ENCODE results near the gene ABLIM3. TPM values are rescaled to one million over a fixed set of nuclear protein-coding genes. Genes with fewer than 3 reads are reported as not detected.

The ABLIM3 gene
- total and polyA plus RNA-seq, 2 experiments from 2014 or later: 0.19 to 2.2 TPM

DNA sequence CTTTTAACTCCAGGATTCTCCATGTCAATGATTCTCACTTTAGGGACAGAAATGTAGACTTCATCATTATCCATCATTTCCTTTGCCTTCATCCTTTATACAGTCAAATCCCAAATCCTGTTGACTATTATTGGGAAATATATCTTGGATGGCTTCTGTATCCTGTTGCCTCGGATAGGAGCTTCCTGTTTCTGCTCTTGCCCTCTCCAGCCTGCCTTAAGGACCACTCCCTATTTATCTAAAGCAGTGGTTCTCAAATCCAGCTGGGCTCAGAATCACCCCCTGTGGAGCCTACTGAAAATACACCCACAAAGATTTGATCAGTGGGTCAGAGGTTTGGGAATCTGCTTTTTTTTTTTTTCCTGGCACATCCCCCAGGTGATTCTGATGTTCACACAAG, 138.8 kb downstream of the ABLIM3 start:
- H3K4me1 Mint-ChIP-seq: no peaks in the 10 kb centered on the region; the same call in 2 of the 3 replicates
- no peaks in the 10 kb centered on the region for H3K36me3 Mint-ChIP-seq (ENCODE audit: low read depth)

More for the DNA sequence above, 138.8 kb downstream of the ABLIM3 start:
- no peak overlapping the region for H3K4me3 Mint-ChIP-seq
- H3K4me2 ChIP-seq: no peak overlapping the region
- no peak for ATAC-seq
- H3K27ac ChIP-seq (ENCODE audit: low read depth): no peak overlapping the region
- H3K27me3 ChIP-seq (ENCODE audit: insufficient read depth): no peaks in the 10 kb centered on the region
- TF ChIP-seq JUNB (IDR thresholded peaks at IDR 0.05; ENCODE audit: unreplicated experiment) (no peak), ZNF114 (CRISPR knock-in tag; IDR thresholded peaks at IDR 0.05) (no peak), POLR2AphosphoS5 (IDR thresholded peaks at IDR 0.05; ENCODE audit: low read depth) (no peak), ZNF331 (CRISPR knock-in tag; IDR thresholded peaks at IDR 0.05; ENCODE audit: low read depth) (no peak), CREB1 (CRISPR knock-in tag; IDR thresholded peaks at IDR 0.05; ENCODE audit: low read depth) (no peak), STAT1 (IDR thresholded peaks at IDR 0.05; ENCODE audit: unreplicated experiment) (no peak), EZH2phosphoT487 (IDR thresholded peaks at IDR 0.05; ENCODE audit: unreplicated experiment) (no peak), EZH2 (IDR thresholded peaks at IDR 0.05; ENCODE audit: low read depth, unreplicated experiment) (no peak), NANOG (IDR thresholded peaks at IDR 0.05; ENCODE audit: borderline replicate concordance) (no peak)
- TF ChIP-seq, protein P1, sequence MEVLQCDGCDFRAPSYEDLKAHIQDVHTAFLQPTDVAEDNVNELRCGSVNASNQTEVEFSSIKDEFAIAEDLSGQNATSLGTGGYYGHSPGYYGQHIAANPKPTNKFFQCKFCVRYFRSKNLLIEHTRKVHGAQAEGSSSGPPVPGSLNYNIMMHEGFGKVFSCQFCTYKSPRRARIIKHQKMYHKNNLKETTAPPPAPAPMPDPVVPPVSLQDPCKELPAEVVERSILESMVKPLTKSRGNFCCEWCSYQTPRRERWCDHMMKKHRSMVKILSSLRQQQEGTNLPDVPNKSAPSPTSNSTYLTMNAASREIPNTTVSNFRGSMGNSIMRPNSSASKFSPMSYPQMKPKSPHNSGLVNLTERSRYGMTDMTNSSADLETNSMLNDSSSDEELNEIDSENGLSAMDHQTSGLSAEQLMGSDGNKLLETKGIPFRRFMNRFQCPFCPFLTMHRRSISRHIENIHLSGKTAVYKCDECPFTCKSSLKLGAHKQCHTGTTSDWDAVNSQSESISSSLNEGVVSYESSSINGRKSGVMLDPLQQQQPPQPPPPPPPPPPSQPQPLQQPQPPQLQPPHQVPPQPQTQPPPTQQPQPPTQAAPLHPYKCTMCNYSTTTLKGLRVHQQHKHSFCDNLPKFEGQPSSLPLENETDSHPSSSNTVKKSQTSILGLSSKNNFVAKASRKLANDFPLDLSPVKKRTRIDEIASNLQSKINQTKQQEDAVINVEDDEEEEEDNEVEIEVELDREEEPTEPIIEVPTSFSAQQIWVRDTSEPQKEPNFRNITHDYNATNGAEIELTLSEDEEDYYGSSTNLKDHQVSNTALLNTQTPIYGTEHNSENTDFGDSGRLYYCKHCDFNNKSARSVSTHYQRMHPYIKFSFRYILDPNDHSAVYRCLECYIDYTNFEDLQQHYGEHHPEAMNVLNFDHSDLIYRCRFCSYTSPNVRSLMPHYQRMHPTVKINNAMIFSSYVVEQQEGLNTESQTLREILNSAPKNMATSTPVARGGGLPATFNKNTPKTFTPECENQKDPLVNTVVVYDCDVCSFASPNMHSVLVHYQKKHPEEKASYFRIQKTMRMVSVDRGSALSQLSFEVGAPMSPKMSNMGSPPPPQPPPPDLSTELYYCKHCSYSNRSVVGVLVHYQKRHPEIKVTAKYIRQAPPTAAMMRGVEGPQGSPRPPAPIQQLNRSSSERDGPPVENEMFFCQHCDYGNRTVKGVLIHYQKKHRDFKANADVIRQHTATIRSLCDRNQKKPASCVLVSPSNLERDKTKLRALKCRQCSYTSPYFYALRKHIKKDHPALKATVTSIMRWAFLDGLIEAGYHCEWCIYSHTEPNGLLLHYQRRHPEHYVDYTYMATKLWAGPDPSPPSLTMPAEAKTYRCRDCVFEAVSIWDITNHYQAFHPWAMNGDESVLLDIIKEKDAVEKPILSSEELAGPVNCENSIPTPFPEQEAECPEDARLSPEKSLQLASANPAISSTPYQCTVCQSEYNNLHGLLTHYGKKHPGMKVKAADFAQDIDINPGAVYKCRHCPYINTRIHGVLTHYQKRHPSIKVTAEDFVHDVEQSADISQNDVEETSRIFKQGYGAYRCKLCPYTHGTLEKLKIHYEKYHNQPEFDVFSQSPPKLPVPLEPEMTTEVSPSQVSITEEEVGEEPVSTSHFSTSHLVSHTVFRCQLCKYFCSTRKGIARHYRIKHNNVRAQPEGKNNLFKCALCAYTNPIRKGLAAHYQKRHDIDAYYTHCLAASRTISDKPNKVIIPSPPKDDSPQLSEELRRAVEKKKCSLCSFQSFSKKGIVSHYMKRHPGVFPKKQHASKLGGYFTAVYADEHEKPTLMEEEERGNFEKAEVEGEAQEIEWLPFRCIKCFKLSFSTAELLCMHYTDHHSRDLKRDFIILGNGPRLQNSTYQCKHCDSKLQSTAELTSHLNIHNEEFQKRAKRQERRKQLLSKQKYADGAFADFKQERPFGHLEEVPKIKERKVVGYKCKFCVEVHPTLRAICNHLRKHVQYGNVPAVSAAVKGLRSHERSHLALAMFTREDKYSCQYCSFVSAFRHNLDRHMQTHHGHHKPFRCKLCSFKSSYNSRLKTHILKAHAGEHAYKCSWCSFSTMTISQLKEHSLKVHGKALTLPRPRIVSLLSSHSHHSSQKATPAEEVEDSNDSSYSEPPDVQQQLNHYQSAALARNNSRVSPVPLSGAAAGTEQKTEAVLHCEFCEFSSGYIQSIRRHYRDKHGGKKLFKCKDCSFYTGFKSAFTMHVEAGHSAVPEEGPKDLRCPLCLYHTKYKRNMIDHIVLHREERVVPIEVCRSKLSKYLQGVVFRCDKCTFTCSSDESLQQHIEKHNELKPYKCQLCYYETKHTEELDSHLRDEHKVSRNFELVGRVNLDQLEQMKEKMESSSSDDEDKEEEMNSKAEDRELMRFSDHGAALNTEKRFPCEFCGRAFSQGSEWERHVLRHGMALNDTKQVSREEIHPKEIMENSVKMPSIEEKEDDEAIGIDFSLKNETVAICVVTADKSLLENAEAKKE (CRISPR knock-in tag; IDR thresholded peaks at IDR 0.05): no peak
- TF ChIP-seq, protein P2, sequence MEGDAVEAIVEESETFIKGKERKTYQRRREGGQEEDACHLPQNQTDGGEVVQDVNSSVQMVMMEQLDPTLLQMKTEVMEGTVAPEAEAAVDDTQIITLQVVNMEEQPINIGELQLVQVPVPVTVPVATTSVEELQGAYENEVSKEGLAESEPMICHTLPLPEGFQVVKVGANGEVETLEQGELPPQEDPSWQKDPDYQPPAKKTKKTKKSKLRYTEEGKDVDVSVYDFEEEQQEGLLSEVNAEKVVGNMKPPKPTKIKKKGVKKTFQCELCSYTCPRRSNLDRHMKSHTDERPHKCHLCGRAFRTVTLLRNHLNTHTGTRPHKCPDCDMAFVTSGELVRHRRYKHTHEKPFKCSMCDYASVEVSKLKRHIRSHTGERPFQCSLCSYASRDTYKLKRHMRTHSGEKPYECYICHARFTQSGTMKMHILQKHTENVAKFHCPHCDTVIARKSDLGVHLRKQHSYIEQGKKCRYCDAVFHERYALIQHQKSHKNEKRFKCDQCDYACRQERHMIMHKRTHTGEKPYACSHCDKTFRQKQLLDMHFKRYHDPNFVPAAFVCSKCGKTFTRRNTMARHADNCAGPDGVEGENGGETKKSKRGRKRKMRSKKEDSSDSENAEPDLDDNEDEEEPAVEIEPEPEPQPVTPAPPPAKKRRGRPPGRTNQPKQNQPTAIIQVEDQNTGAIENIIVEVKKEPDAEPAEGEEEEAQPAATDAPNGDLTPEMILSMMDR (conservative IDR thresholded peaks at IDR 0.05; ENCODE audit: low read depth in 2 of 2): no peak
- TF ChIP-seq, protein P3, sequence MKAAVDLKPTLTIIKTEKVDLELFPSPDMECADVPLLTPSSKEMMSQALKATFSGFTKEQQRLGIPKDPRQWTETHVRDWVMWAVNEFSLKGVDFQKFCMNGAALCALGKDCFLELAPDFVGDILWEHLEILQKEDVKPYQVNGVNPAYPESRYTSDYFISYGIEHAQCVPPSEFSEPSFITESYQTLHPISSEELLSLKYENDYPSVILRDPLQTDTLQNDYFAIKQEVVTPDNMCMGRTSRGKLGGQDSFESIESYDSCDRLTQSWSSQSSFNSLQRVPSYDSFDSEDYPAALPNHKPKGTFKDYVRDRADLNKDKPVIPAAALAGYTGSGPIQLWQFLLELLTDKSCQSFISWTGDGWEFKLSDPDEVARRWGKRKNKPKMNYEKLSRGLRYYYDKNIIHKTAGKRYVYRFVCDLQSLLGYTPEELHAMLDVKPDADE (IDR thresholded peaks at IDR 0.05): no peak
- TF ChIP-seq, protein P4, sequence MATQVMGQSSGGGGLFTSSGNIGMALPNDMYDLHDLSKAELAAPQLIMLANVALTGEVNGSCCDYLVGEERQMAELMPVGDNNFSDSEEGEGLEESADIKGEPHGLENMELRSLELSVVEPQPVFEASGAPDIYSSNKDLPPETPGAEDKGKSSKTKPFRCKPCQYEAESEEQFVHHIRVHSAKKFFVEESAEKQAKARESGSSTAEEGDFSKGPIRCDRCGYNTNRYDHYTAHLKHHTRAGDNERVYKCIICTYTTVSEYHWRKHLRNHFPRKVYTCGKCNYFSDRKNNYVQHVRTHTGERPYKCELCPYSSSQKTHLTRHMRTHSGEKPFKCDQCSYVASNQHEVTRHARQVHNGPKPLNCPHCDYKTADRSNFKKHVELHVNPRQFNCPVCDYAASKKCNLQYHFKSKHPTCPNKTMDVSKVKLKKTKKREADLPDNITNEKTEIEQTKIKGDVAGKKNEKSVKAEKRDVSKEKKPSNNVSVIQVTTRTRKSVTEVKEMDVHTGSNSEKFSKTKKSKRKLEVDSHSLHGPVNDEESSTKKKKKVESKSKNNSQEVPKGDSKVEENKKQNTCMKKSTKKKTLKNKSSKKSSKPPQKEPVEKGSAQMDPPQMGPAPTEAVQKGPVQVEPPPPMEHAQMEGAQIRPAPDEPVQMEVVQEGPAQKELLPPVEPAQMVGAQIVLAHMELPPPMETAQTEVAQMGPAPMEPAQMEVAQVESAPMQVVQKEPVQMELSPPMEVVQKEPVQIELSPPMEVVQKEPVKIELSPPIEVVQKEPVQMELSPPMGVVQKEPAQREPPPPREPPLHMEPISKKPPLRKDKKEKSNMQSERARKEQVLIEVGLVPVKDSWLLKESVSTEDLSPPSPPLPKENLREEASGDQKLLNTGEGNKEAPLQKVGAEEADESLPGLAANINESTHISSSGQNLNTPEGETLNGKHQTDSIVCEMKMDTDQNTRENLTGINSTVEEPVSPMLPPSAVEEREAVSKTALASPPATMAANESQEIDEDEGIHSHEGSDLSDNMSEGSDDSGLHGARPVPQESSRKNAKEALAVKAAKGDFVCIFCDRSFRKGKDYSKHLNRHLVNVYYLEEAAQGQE (IDR thresholded peaks at IDR 0.05; ENCODE audit: unreplicated experiment): no peak
- H3K9me3 Mint-ChIP-seq: no peaks in the 10 kb centered on the region
- no peaks in the 10 kb centered on the region for H3K4me1 ChIP-seq (ENCODE audit: insufficient read depth)
- no peaks in the 10 kb centered on the region for H3K36me3 ChIP-seq (ENCODE audit: insufficient read depth)
- 0 out of 2 replicates have a peak, but pooled peaks cover 6% of the 10 kb centered on the region for H3K9me2 ChIP-seq (ENCODE audit: insufficient read depth)
- peaks cover 3% of the 10 kb centered on the region for H3K27me3 Mint-ChIP-seq (ENCODE audit: insufficient read depth, low read depth, poor library complexity)
- H3F3A ChIP-seq (replicated peaks; ENCODE audit: low read depth): no peaks in the 10 kb centered on the region
- H3K79me2 ChIP-seq (replicated peaks; ENCODE audit: insufficient read depth): no peaks in the 10 kb centered on the region
- H3K27ac Mint-ChIP-seq: no peak overlapping the region
- H4K20me1 ChIP-seq (replicated peaks; ENCODE audit: insufficient read depth): no peaks in the 10 kb centered on the region; the same call in 1 of the 2 replicates
- H3K4me3 ChIP-seq: no peak overlapping the region
- H2AFZ ChIP-seq: no peak overlapping the region
- DNase-seq (ENCODE audit: low spot score): no peak

Data from GM23338 (cell line).